ENCODE measurements around the gene FBP2. TPM values are rescaled to one million over a fixed set of nuclear protein-coding genes. Genes with fewer than 3 reads are reported as not detected.

The FBP2 gene
- total RNA-seq, 1 donor from 2014 or later: not detected

DNA sequence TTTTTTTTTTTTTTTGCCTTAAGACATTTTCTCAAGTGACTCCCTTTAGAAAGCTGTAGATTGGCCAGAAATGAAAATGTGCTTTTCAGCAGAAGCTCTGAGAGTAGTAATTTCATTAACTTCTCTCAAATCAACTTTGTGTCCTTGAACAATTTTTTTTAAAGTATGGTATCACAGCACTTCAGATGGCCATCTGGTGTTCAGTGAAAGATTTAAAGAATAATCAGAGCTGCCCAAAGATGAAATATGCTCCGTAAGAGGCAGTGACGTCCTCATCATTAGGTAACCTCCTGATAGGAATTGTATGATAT lies 81.7 kb downstream of the FBP2 start:
- H3K9me3 ChIP-seq: no peaks in the 10 kb centered on the region
- no peak for DNase-seq
- no peaks in the 10 kb centered on the region for H3K4me1 ChIP-seq
- no peak for ATAC-seq
- H3K27me3 ChIP-seq: no peaks in the 10 kb centered on the region
- no peaks in the 10 kb centered on the region for H3K36me3 ChIP-seq
- TF ChIP-seq, protein P1, sequence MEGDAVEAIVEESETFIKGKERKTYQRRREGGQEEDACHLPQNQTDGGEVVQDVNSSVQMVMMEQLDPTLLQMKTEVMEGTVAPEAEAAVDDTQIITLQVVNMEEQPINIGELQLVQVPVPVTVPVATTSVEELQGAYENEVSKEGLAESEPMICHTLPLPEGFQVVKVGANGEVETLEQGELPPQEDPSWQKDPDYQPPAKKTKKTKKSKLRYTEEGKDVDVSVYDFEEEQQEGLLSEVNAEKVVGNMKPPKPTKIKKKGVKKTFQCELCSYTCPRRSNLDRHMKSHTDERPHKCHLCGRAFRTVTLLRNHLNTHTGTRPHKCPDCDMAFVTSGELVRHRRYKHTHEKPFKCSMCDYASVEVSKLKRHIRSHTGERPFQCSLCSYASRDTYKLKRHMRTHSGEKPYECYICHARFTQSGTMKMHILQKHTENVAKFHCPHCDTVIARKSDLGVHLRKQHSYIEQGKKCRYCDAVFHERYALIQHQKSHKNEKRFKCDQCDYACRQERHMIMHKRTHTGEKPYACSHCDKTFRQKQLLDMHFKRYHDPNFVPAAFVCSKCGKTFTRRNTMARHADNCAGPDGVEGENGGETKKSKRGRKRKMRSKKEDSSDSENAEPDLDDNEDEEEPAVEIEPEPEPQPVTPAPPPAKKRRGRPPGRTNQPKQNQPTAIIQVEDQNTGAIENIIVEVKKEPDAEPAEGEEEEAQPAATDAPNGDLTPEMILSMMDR (IDR thresholded peaks at IDR 0.05): no peak
- H3K4me3 ChIP-seq: no peak overlapping the region
- intact Hi-C loops (cut with DNase I): no loop called here
- no peak overlapping the region for H3K27ac ChIP-seq

DNA sequence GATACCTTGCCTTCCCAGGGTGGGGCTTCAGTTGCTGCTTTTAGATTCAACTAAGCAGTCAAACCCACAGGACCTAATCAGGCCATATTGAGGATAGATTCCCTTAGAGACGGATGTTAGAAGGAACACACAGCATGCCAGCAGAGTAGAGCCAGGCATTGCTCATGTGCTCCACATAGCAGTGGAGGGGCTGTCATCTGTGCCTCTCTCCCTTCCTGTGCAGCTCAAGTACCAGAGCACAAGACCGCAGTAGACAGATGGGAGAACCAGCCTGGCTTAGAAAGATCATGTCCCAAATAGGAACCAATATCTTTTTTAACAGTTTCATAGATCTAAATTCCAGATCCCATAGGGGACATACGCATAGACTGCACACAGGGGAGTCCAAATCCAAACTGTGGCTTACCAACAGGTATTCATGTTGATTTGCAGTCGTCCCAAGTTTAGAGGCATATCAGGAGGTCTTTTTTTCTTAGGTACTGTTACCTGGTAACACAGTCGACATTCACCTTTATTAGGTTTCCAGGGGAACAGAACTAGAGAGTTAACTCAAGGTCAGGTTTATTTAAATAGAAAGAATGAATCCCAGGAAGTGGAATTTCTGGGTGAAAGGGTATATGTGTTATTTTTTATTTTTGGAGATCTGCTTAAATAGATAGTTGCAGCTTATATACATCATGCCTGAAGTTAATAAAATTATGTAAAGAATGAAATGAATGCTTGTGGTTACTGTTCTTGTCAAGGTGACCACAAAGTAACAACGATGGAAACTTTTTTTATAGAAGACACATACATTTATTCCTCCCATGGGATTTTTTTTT lies 82.3 kb downstream of the FBP2 start:
- H3K36me3 ChIP-seq: no peaks in the 10 kb centered on the region
- no peaks in the 10 kb centered on the region for H3K4me1 ChIP-seq
- no peak overlapping the region for H3K27ac ChIP-seq
- no peak for DNase-seq
- H3K9me3 ChIP-seq: no peaks in the 10 kb centered on the region
- H3K27me3 ChIP-seq: no peaks in the 10 kb centered on the region
- ATAC-seq: no peak
- TF ChIP-seq, protein P1 (IDR thresholded peaks at IDR 0.05): no peak
- H3K4me3 ChIP-seq: no peak overlapping the region
- intact Hi-C loops (cut with DNase I): no loop called here

Other genes starting within 250 kb of the FBP2 start
- 0.35 TPM for gene PCAT7, start 38.7 kb downstream of the FBP2 start, total RNA-seq
- gene FBP1, start 45.7 kb upstream of the FBP2 start, total RNA-seq: 357 TPM
- gene AOPEP, start 132.9 kb upstream of the FBP2 start, total RNA-seq: 79.7 TPM

All from upper lobe of right lung (tissue), 1 donor.